Measurements from ENCODE around the gene STXBP6. TPM values are rescaled to one million over a fixed set of nuclear protein-coding genes. Genes with fewer than 3 reads are reported as not detected.
"Not testable (repeated sequence)": the region's sequence is repeated elsewhere in the genome, so short reads cannot be mapped to it uniquely, and the experiment has no call there.

STXBP6 gene
- total RNA-seq, 1 donor from 2014 or later: 10.0 TPM

DNA sequence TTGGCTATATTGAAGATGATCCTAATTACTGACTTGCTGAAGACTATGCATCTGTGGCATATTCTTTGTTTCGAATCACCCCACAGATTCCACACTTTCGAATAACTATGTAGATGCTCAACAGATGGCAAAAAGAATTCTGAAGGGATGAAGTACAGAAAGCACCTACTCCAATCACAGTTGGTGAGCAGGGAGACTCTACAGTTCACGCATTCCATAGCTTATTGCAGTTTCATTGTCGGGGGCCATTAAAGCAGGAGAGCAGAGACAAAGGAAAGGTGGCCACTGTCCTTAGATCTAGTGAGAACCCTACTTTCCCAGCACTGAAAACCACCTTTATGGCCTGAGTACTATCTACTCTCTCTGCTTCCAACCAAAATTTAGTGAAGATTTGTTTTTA is 191.9 kb downstream of the STXBP6 start:
- DNase-seq (ENCODE audit: low spot score): no peak

DNA sequence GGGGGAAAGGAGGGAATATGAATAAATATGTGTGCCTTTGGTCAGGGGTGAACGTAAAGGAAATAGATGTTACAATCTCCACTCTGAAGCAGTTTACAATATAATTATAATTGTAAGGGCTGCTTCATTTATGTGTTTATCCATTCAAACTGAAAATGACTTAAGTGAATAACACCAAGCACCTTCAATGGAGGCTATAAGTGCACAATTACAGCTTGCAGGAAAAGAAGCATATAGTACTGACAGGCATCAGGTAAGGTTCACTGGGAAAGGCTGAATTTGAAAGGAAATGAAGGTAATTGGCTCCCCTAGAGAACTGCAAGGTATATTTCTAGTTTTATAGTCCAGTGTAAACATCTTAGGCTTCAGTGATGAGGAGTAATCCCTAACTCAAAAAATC is 192.7 kb downstream of the STXBP6 start:
- no peak for DNase-seq (ENCODE audit: low spot score)

DNA sequence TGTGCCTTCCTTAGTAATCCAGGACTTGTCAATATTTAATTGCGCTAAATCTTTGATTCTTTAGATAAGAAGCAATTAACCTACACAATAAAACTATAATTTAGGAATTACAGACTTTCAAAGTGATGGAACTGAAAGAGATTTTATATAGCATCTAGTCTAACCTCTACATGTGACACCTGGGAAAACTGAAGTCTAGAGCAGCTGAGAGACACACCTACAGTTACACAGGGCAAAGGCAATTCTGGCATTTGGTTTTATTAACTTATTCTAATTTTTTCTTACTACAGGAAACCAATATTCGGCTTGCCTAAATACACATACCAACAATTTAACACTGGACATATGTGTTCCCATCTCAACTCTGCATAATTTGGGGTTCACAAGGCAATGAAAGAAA is 196.5 kb downstream of the STXBP6 start:
- no peak for DNase-seq (ENCODE audit: low spot score)

DNA sequence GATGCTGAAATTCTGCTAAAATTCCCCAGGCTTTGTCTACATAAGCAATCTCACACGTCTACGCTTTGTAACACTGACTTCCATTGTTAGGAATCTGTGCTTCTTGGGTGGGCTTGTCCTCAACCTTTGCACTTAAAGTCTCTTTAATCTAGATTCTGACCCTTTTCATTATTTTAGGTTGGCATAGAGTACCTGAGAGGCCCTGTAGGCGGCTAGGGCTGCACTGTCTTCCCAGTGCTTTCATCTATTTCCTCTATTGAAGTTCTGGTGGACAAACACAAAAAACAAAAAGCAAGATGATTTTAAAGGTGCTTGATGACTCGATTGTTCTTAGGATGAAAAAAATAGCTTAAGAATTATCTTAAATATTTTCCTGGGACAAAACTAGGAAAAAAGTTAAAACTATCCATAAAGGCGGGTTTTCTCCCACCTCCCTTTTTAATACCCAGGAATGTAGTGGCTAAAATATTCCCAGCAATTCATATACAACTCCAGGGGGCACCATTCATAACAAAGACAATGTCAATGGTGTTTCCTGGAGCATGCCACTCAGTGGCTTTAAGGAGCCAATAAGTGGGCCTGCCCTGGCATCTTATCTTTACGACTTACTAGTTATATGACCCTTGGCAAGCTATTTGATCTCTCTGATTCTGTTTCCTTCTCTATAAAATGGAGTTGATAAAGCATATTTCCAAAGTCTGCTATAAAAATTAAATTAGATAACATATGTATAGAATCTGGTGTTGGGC is 197.5 kb downstream of the STXBP6 start:
- DNase-seq (ENCODE audit: low spot score): no peak

DNA sequence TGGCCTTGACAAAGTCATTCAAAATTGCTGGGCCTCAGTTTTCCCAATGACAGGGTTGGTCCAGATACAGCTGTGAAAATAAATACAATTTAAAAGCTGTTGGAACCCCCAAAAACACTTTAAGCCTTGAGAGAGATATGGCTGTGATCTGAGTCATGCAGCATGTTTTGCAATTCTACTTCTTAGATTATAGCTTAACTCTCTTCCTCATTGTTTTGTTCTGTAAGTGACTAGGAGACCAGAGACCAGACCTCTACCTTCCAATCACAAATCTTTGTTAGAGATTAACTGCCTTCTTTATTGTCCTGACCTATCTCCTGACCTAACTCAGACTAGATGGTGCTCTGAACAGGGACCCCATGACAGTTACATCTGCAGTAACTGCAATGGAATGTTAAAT is 198.1 kb downstream of the STXBP6 start:
- no peak for DNase-seq (ENCODE audit: low spot score)

DNA sequence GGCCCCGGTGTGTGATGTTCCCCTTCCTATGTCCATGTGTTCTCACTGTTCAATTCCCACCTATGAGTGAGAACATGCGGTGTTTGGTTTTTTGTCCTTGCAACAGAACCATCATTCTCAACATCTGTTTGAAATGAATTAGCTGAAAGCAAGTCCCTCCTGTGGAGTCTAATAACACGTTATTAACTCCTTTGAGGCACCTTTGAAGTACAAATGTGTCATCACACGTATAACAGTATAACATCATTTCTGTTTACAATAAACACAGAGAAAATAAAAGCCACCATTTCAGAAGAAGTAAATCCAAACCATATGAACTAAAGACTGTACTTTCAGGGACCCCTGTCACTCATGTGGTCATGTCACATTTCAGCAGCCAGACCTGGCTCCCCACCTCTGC is 198.5 kb downstream of the STXBP6 start:
- DNase-seq (ENCODE audit: low spot score): no peak

DNA sequence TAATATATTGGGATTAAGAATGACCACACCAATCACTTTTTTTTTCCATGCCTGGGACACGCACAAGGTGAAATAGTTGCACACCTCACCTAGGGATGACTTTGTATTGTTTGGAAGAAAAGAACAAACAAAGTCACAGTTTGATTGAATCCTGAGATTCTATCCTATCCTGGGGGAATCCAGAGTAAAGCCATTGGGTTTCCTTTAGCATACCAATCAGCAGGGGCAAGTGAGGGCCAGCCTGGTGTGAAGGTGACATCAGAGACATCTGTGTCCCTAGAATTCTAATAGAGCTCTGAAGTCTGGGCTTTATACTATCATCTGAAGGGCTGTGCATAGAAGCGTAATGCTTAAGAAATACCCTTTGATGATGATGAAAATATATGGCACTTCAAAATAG is 199.9 kb downstream of the STXBP6 start:
- DNase-seq (ENCODE audit: low spot score): no peak

DNA sequence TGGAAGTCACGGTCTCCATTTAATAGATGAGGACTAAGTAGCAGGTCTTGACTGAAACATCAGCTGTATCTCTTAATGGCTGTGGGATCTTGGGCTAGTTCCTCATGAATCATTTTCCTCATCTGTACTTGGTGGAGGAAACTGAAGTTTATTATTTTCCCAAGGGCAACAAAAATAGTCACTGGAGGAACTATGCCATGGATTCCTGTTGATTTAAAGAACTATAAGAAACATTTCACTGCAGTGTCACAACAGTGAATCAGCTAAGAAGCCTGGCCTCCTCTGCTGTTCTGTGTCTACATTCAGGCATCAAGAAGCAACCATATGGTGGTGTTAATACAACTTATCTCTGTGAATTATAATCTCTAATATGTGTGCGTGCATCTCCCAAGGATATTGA is 200.5 kb downstream of the STXBP6 start:
- DNase-seq (ENCODE audit: low spot score): no peak

DNA sequence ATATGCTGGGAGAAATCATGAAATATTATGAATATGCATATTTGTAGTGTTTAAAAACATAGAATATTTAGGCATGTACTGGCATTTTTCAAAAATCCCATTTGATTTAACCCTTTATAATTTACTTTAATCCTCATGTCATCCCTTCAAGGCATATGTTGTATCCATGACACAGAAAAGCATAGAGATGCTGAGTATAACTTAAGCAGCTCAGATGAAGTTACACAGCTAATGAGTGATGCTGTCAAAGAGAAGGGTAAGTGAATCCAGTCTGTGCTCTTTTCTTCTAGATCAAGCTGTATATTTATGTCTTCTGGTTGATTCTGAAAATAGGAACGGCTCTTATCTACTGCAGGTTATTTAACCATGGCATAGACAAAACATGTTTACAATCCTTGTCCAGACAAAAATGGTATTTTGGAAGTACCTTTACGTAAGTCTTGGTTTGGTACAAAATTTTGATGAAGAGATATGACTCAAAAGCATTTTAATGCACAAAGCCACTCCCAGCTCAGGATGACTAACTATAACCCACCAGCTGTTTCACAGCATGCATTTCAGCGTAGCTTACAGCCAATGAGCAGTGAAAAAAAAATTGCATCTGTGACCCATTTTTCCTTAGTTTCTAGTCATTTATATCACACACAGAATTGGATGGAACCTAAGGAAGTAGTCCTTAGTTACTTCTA is 201.7 kb downstream of the STXBP6 start:
- no peak for DNase-seq (ENCODE audit: low spot score)

DNA sequence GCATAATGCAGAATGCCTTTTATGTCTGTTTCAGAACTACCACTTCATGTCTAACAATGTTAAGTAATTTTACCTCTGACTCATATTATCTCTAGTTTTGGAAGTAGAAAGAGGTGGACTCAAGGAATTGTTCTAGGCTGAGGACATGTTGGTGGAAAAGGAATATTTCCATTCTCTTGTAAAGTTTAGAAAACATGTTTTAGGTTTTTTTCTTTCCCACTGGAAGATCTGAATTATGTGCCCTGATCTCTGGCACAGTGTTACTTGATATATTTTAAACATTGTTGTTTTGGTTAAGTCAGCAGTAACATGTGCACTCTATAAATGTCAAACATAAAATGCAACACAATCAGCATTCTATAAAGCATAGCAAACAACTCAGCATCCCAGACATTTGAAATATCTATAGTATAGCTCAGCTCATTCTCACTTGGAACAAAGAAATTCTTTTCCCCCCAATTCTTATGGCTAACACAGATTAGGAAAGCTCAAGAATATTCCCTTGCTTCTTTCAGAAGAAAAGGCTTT is 202.3 kb downstream of the STXBP6 start:
- DNase-seq (ENCODE audit: low spot score): no peak

DNA sequence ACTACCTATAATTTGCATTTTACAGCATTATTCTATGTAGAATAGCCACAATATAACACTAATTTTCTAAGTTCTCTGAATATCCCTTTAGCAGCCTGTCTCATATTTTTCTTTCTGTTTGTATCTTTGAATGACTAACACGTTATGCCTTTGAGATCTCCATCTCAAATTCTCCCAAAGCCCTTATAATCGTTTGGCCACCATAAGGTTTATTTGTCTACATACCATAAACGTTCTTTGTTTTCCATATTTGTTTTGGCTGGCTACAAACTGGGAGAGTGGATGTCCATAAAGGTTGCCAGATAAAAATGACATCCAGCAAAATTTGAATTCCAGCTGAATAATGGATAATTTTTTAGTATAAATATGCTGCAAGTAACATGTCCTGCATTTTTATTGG is 203.7 kb downstream of the STXBP6 start:
- DNase-seq (ENCODE audit: low spot score): no peak

DNA sequence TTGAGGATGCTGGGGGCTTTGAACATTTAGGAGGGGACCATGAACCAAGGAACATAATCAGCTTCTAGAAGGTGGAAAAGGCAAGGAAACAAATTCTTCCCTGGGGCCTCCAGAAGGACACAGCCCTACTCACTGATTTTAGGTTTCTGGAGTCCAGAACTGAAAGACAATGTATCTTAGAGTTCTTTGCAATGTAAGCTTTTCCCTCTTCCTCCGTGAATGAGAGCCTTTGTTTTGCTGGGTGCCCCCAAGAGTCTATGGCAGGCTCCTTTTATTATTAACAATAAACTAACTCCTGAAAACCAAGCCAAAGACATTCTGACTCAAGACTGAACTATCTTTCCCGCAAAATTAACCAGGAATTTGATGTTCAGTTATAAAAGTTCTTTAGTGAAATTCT is 204.1 kb downstream of the STXBP6 start:
- no peak for DNase-seq (ENCODE audit: low spot score)

DNA sequence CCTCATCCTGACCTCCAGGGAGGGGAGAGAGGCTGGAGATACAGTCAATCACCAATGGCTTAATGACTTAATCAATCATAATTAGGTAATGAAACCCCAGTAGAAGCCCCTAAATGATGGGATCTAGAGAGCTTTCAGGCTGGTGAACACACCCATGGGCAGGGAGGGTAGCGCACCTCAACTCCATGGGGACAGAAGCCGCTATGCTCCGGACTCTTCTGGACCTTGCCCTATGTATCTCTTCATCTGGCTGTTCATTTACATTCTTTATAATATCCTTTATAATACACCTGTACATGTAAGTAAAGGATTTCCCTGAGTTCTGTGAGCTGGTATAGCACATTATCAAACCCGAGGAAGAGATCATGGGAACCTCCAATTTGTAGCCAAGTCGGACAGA is 205.9 kb downstream of the STXBP6 start:
- DNase-seq (ENCODE audit: low spot score): no peak

DNA sequence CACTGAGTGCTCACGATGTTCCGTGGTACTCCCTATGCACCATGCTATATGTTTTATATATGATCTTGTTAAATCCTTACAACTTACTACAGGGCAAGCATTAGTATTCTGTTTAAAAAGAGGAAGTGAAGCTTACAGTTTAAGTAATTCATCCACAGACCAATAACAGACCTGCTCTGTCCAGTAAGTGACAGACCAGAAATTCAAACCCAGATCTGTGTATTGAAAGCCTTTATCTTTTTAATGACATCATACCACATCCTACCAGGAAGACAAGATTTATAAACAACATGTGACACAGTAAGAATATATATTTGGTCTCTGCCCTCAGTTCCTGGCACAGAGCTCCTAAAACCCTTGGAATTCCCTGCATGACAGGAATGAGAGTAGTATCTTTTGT is 206.5 kb downstream of the STXBP6 start:
- no peak for DNase-seq (ENCODE audit: low spot score)

DNA sequence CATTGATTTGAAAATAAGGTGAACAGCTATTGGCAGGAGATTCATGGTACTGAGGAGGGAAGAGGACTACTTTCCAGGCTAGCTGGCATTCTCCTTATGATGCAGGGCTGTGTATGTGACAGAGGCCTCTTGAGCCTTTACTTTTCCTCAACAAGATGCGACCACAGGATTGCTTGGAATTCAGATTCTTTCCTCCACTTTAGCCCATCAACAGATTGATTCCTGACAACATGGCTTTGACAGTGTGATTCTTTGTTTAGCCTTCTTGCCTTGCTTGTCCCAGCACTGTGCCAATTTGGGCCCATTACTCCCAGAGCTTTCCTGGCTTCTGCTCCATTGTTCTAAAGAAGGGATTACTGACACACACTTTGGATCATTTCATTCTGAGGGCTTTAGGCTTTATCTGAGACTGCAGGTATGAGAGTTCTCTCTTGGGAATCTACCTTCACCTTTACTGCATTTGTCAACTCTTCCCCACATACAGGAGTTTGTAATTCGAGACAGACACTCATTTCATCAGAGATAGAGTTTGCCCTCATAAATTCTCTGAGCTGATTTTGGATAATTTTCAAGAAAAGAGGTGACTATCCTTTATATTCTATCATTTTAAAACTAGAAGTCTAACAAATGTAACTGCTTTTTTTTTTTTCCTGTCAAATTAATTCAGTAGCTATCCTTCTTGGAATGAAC is 209.6 kb downstream of the STXBP6 start:
- DNase-seq (ENCODE audit: low spot score): no peak

DNA sequence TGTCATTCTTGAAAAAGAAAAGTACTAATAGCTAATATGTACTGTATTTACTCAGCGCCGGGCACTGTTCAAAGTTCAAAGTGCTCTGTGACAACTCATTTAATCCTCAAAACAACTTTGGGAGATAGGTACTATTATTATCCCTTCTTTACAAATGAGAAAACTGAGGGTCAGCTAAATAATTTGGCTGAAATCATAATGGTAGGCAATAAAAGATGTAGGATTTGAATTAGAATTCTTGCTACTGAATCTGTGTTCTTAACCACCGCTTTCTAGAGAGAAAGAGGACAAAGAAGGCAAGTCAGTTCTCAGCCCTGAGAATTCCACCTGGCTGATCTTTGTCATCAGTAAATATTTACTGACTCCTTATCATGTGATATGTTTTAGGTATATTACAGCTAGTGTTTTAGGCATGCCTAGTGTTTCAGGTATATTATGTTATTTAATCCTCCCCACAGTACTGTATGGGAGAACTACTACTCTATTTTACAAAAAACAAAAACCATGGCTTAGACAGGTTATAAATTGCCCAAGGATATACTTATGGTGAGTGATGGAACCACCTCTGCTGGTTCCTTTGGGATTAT is 210.2 kb downstream of the STXBP6 start:
- DNase-seq (ENCODE audit: low spot score): no peak

DNA sequence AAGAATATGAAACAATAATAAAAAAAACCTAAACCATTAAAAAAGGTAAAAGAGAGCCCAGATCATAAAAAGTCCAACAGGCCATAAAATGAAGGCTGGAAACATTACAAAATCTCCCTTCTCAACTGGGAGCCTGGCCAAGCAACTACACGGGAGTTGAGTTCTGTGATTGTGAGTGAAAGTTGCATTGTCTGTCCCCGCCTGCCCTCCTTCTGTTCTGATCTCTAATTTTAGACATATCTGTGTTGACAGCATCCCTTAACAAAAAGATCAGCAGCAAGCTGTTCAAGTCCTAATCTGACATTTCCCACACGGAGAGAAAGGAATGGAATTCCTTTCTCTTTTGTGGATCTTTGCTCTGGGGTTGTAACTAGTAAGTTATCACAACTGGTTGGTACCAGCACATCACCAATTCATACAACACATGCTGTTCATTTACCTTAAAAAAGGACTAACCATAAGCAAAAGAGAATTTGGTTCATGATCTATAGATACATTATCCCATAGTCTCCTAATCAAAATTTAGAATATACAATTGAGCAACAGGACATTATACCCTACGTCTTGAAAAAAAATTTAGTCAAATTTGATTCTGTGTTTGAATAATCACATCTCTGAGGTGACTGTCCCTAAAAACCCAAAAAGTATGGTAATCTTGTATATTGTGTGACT is 210.9 kb downstream of the STXBP6 start:
- DNase-seq (ENCODE audit: low spot score): no peak

DNA sequence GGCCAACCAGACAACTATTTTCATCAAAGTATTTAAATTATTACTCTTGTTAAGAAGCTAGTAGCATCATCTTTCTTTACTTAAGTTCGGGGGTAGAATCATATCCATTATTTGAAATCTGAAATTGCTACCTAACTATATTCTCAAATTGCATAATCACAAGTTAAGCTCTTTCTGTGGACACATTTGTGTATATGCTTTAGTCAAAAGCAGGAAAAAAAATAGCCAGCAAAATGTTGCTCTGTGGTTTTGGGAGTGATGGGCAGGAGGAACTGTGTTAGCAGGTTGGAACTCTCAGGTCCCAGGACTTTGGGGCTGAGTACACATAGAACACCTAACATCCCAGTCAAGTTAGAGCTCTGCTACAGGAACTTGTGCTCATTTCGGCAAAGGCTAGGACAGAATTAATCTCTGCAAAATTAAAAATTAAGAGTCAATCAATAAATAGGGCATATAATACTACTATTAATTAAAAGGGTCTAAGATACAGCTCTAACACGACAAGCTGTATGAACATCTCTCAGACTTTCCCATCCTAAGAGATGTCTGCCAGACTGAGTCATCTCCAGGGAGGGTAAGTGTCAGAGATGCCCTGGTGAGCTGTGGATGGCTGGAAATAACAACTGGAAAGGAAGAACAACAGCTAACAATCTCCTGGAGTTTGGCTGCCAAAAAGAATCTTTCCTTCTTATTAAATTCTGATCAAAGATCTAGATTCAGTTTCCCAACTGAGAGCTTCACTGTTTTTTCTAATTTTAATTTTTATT is 212.5 kb downstream of the STXBP6 start:
- DNase-seq (ENCODE audit: low spot score): no peak

DNA sequence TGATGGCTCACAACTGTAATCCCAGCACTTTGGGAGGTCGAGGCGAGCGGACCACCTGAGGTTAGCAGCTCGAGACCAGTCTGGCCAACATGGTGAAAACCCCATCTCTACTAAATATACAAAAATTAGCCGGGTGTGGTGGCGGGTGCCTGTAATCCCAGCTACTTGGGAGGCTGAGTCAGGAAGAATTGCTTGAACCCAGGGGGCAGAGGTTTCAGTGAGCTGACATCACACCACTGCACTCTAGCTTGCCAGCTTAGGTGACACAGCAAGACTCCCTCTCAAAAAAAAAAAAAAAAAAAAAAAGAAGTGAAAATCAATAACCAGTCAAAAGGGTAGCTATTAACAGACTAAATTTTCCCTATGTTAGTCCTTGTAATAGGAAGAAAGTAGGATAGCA is 213.6 kb downstream of the STXBP6 start:
- DNase-seq (ENCODE audit: low spot score): not testable (repeated sequence)

DNA sequence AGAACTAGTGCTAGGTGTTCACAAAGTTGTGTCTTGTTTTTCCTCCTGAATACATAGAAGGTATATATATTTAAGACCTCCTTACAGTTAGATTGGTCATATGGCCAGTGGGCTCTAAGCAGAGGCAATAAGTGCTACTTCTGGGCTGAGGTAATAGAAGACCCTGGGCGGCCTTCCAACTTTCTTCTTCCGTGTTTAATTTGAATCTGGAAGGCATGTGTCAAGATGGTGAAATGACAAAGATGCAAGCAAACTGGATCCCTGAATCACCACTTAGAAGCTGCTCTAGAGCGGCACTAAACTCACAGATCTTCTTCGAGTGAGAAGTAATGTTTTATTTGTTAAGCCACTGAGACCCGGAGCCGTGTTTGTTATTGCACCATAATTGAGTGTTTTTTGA is 215.0 kb downstream of the STXBP6 start:
- no peak for DNase-seq (ENCODE audit: low spot score)

DNA sequence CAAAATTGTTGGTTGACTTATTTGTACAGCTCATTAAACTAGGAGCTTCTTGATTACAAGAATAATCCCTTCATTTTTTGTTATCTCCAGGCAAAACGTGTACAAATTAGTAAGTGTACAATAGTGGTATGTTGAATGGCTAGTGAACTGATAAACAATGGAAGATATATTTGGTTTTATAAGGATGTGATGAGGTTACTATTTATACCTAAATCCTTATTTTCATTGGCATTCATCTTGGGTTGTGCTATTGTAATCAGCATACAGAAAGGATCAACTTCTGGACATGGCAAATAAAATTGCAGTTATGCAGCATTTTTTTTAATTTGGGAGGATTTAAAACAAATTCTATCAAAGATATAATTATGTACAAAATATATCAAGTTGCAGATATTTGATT is 216.6 kb downstream of the STXBP6 start:
- no peak for DNase-seq (ENCODE audit: low spot score)

Measured in ureter (tissue), 1 donor.